GM23338 (cell line): ENCODE results near the gene SELENOH. TPM values are rescaled to one million over a fixed set of nuclear protein-coding genes. Genes with fewer than 3 reads are reported as not detected.

Experiments used
- ATAC-seq: fragments of 200-7000 bp; cut with Tn5 transposase; 3 replicates; pipeline ENCODE4 v1.9.1; 2020
- DNase-seq: peaks from one replicate; pipeline ENCODE4 v3.0.0-alpha.2; 2015; ENCODE audit warnings: low spot score
- H2AFZ ChIP-seq: fragments of 200-600 bp; sonication (generic); 2 replicates; pipeline ENCODE4 v1.8.0; 2016; ENCODE audit warnings: antibody characterized with exemption, mild to moderate bottlenecking, moderate library complexity
- H3F3A ChIP-seq: fragments of 200-600 bp; sonication (generic); replicated peaks from 2 replicates; pipeline ENCODE4 v1.8.0; 2017; ENCODE audit warnings: antibody characterized with exemption, mixed run types, low read depth
- H3K27ac ChIP-seq: fragments of 200-600 bp; sonication (generic); 2 replicates; pipeline ENCODE4 v1.6.1; 2016; ENCODE audit warnings: low read depth
- H3K27me3 ChIP-seq: fragments of 200-600 bp; sonication (generic); 2 replicates; pipeline ENCODE4 v1.8.0; 2016; ENCODE audit warnings: mild to moderate bottlenecking, mixed run types, moderate library complexity; ENCODE audit not compliant: insufficient read depth
- H3K36me3 ChIP-seq: fragments of 200-600 bp; sonication (generic); 2 replicates; pipeline ENCODE4 v1.8.0; 2016; ENCODE audit warnings: mild to moderate bottlenecking; ENCODE audit not compliant: insufficient read depth
- H3K4me1 ChIP-seq: fragments of 200-600 bp; sonication (generic); 2 replicates; pipeline ENCODE4 v1.8.0; 2016; ENCODE audit warnings: mild to moderate bottlenecking, moderate library complexity; ENCODE audit not compliant: insufficient read depth
- H3K4me2 ChIP-seq: fragments of 200-600 bp; sonication (generic); 2 replicates; pipeline ENCODE4 v1.7.1; 2017; ENCODE audit warnings: mixed run types
- H3K4me3 ChIP-seq: fragments of 200-600 bp; sonication (generic); 2 replicates; pipeline ENCODE4 v1.6.1; 2016; ENCODE audit warnings: mixed run types
- H3K79me2 ChIP-seq: fragments of 200-600 bp; sonication (generic); replicated peaks from 2 replicates; pipeline ENCODE4 v1.8.0; 2017; ENCODE audit warnings: mild to moderate bottlenecking; ENCODE audit not compliant: insufficient read depth
- H3K9me2 ChIP-seq: fragments of 200-600 bp; sonication (generic); 2 replicates; pipeline ENCODE4 v1.8.0; 2017; ENCODE audit not compliant: insufficient read depth
- H4K20me1 ChIP-seq: fragments of 200-600 bp; sonication (generic); replicated peaks from 2 replicates; pipeline ENCODE4 v1.8.0; 2017; ENCODE audit warnings: mild to moderate bottlenecking; ENCODE audit not compliant: insufficient read depth
- H3K27ac Mint-ChIP-seq: 2 replicates; pipeline ENCODE4 v1.8.0; 2020; ENCODE audit warnings: inconsistent platforms, mild to moderate bottlenecking, moderate library complexity, mixed read lengths
- H3K27me3 Mint-ChIP-seq: 3 replicates; pipeline ENCODE4 v1.8.0; 2022; ENCODE audit warnings: low read depth, mild to moderate bottlenecking, moderate library complexity, mixed read lengths, inconsistent platforms; ENCODE audit not compliant: insufficient read depth, poor library complexity
- H3K36me3 Mint-ChIP-seq: 3 replicates; pipeline ENCODE4 v1.8.0; 2021; ENCODE audit warnings: low read depth, mild to moderate bottlenecking, inconsistent platforms, moderate library complexity, mixed read lengths
- H3K4me1 Mint-ChIP-seq: 3 replicates; pipeline ENCODE4 v1.8.0; 2020; ENCODE audit warnings: mild to moderate bottlenecking, inconsistent platforms, mixed read lengths
- H3K4me3 Mint-ChIP-seq: 3 replicates; pipeline ENCODE4 v1.8.0; 2021; ENCODE audit warnings: moderate library complexity, mild to moderate bottlenecking, inconsistent platforms, mixed read lengths
- H3K9me3 Mint-ChIP-seq: 3 replicates; pipeline ENCODE4 v1.8.0; 2020; ENCODE audit warnings: moderate library complexity, mild to moderate bottlenecking, inconsistent platforms, mixed read lengths
- CREB1 ChIP-seq: fragments of 250-450 bp; sonication (Bioruptor Pico); IDR thresholded peaks from 2 replicates; pipeline ENCODE4 v1.5.0; 2020; ENCODE audit warnings: low read depth, mild to moderate bottlenecking, moderate library complexity
- CTCF ChIP-seq, 2 experiments: fragments of 200-600 bp in 1 of 2; sonication (generic) in 1 of 2; conservative IDR thresholded peaks; 2 replicates each; pipeline versions ENCODE4 v1.5.1 to v1.6.1; 2016 to 2017; ENCODE audit warnings: antibody characterized with exemption in 2 of 2, low read depth in 2 of 2, mild to moderate bottlenecking in 2 of 2, moderate library complexity in 1 of 2
- ETS1 ChIP-seq: IDR thresholded peaks from 2 replicates; pipeline ENCODE4 v1.6.1; 2016; ENCODE audit warnings: antibody characterized with exemption
- EZH2 ChIP-seq: fragments of 200-600 bp; sonication (generic); IDR thresholded peaks from one replicate; pipeline ENCODE4 v1.8.0; 2017; ENCODE audit warnings: antibody characterized with exemption, mild to moderate bottlenecking, low read depth; ENCODE audit not compliant: unreplicated experiment
- NANOG ChIP-seq: IDR thresholded peaks from 2 replicates; pipeline ENCODE4 v1.6.1; 2016; ENCODE audit warnings: antibody characterized with exemption, borderline replicate concordance
- ZNF331 ChIP-seq: fragments of 250-450 bp; sonication (Bioruptor Pico); IDR thresholded peaks from 2 replicates; pipeline ENCODE4 v1.5.0; 2020; ENCODE audit warnings: low read depth, mild to moderate bottlenecking, moderate library complexity
- ZNF462 ChIP-seq: fragments of 250-450 bp; sonication (Bioruptor Pico); IDR thresholded peaks from 2 replicates; pipeline ENCODE4 v1.5.0; 2020; ENCODE audit warnings: mild to moderate bottlenecking, moderate library complexity
- polyA plus RNA-seq: library from polyadenylated mRNA; unstranded; fragments of >200 nt; fragmentation: Nextera tagmentation; extraction: Ambion mirVana; gene quantifications from 2 replicates; pipeline ENCODE4 v1.2.1, GENCODE V29; 2016
- total RNA-seq: library from RNA; depleted of rRNA; stranded (reverse); fragments of >200 nt; shearing (Covaris generic); gene quantifications from 2 replicates; pipeline ENCODE4 v1.2.3, GENCODE V29; 2014

The SELENOH gene
- total and polyA plus RNA-seq, 2 experiments from 2014 or later, result 282 to 379 TPM

GRCh38 chr11:57787920-57788702, 46.8 kb downstream of the SELENOH start:
- TF ChIP-seq CREB1 (CRISPR knock-in tag), result no peak
- no peak for TF ChIP-seq ETS1
- TF ChIP-seq ZNF331 (CRISPR knock-in tag), result no peak
- TF ChIP-seq EZH2, result no peak
- TF ChIP-seq ZNF462 (CRISPR knock-in tag), result no peak
- TF ChIP-seq NANOG, result no peak
- TF ChIP-seq CTCF (conservative IDR thresholded peaks at IDR 0.05; ENCODE audit: low read depth in 2 of 2), result no peak
- H3F3A ChIP-seq, result no peaks in the 10 kb centered on the region
- H3K36me3 ChIP-seq, result no peaks in the 10 kb centered on the region; the same call in 1 of the 2 replicates
- peak; percentile 71 for DNase-seq
- H3K27ac ChIP-seq, result peak overlapping the region; percentile 68
- no peak overlapping the region for H2AFZ ChIP-seq
- Mint-ChIP-seq H3K9me3 (no peaks in the 10 kb centered on the region), H3K27ac (peak overlapping the region; percentile 86), H3K4me1 (peaks cover 46% of the 10 kb centered on the region), H3K27me3 (peaks cover 6% of the 10 kb centered on the region), H3K4me3 (peak overlapping the region; percentile 10; the same call in 2 of the 3 replicates), H3K36me3 (peaks cover 14% of the 10 kb centered on the region)
- peaks cover 35% of the 10 kb centered on the region for H3K4me1 ChIP-seq
- H4K20me1 ChIP-seq, result peaks cover 21% of the 10 kb centered on the region
- peak; percentile 88 for ATAC-seq
- H3K79me2 ChIP-seq, result peaks cover 100% of the 10 kb centered on the region
- H3K27me3 ChIP-seq, result no peaks in the 10 kb centered on the region
- H3K4me3 ChIP-seq, result peak overlapping the region; percentile 0
- peak overlapping the region; percentile 63 for H3K4me2 ChIP-seq
- H3K9me2 ChIP-seq, result no peaks in the 10 kb centered on the region
